ENCODE measurements around the gene ID3. TPM values are rescaled to one million over a fixed set of nuclear protein-coding genes. Genes with fewer than 3 reads are reported as not detected.

The ID3 gene
- total RNA-seq, 1 donor from 2014 or later, result 91.4 TPM

GRCh38 chr1:23593042-23593521 is 33.8 kb upstream of the ID3 start:
- H3K4me1 ChIP-seq (ENCODE audit: insufficient read depth, low read length), result peaks cover 9% of the 10 kb centered on the region
- no peaks in the 10 kb centered on the region for H3K36me3 ChIP-seq (ENCODE audit: insufficient read depth, low read length)
- TF ChIP-seq, protein P1, sequence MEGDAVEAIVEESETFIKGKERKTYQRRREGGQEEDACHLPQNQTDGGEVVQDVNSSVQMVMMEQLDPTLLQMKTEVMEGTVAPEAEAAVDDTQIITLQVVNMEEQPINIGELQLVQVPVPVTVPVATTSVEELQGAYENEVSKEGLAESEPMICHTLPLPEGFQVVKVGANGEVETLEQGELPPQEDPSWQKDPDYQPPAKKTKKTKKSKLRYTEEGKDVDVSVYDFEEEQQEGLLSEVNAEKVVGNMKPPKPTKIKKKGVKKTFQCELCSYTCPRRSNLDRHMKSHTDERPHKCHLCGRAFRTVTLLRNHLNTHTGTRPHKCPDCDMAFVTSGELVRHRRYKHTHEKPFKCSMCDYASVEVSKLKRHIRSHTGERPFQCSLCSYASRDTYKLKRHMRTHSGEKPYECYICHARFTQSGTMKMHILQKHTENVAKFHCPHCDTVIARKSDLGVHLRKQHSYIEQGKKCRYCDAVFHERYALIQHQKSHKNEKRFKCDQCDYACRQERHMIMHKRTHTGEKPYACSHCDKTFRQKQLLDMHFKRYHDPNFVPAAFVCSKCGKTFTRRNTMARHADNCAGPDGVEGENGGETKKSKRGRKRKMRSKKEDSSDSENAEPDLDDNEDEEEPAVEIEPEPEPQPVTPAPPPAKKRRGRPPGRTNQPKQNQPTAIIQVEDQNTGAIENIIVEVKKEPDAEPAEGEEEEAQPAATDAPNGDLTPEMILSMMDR (IDR thresholded peaks at IDR 0.05; ENCODE audit: insufficient read depth, low read depth, low read length), result no peak
- TF ChIP-seq EZH2 (IDR thresholded peaks at IDR 0.05; ENCODE audit: insufficient read depth, low read length), result no peak
- no peak for FAIRE-seq
- H3K4me1 Mint-ChIP-seq (ENCODE audit: low read depth, unreplicated experiment), result peaks cover 28% of the 10 kb centered on the region
- H3K9me3 Mint-ChIP-seq (ENCODE audit: unreplicated experiment), result no peaks in the 10 kb centered on the region
- DNase-seq (ENCODE audit: low read depth), result no peak
- no peak overlapping the region for H3K9ac ChIP-seq (ENCODE audit: low read length)
- H3K27me3 ChIP-seq (ENCODE audit: insufficient read depth, low read length), result no peaks in the 10 kb centered on the region
- H3K79me2 ChIP-seq (ENCODE audit: insufficient read depth, low read length), result no peaks in the 10 kb centered on the region
- no peak overlapping the region for H2AFZ ChIP-seq (ENCODE audit: low read depth, low read length)
- no peaks in the 10 kb centered on the region for H3K36me3 Mint-ChIP-seq (ENCODE audit: low read depth, unreplicated experiment)
- peaks cover 4% of the 10 kb centered on the region for H3K27me3 Mint-ChIP-seq (ENCODE audit: low read depth, unreplicated experiment)
- H4K20me1 ChIP-seq (ENCODE audit: insufficient read depth, low read length), result no peaks in the 10 kb centered on the region
- no peak overlapping the region for H3K4me2 ChIP-seq (ENCODE audit: low read length)
- no peaks in the 10 kb centered on the region for H3K9me3 ChIP-seq (ENCODE audit: insufficient read depth, low read depth, low read length)
- peak overlapping the region; percentile 66 for H3K4me3 Mint-ChIP-seq (ENCODE audit: unreplicated experiment)
- H3K27ac Mint-ChIP-seq (ENCODE audit: unreplicated experiment), result peak overlapping the region; percentile 58
- no peak overlapping the region for H3K27ac ChIP-seq (ENCODE audit: low read depth, low read length)
- no peak overlapping the region for H3K4me3 ChIP-seq (ENCODE audit: insufficient read depth, low read depth, low read length)

GRCh38 chr1:23592209-23592892 is 33.0 kb upstream of the ID3 start:
- peak overlapping the region; percentile 41 for H3K27ac Mint-ChIP-seq (ENCODE audit: unreplicated experiment)
- Histone ChIP-seq H3K27ac (ENCODE audit: low read depth, low read length) (no peak overlapping the region), H3K9ac (ENCODE audit: low read length) (no peak overlapping the region)

More at GRCh38 chr1:23592209-23592892, 33.0 kb upstream of the ID3 start:
- no peak for FAIRE-seq
- H3K36me3 Mint-ChIP-seq (ENCODE audit: low read depth, unreplicated experiment), result no peaks in the 10 kb centered on the region
- Histone ChIP-seq H3K27me3 (ENCODE audit: insufficient read depth, low read length) (no peaks in the 10 kb centered on the region), H3K4me1 (ENCODE audit: insufficient read depth, low read length) (peaks cover 9% of the 10 kb centered on the region), H3K4me2 (ENCODE audit: low read length) (no peak overlapping the region), H4K20me1 (ENCODE audit: insufficient read depth, low read length) (no peaks in the 10 kb centered on the region), H3K4me3 (ENCODE audit: insufficient read depth, low read depth, low read length) (no peak overlapping the region), H3K79me2 (ENCODE audit: insufficient read depth, low read length) (no peaks in the 10 kb centered on the region), H3K36me3 (ENCODE audit: insufficient read depth, low read length) (no peaks in the 10 kb centered on the region), H2AFZ (ENCODE audit: low read depth, low read length) (peak overlapping the region; percentile 46), H3K9me3 (ENCODE audit: insufficient read depth, low read depth, low read length) (no peaks in the 10 kb centered on the region)
- peak overlapping the region; percentile 25 for H3K4me3 Mint-ChIP-seq (ENCODE audit: unreplicated experiment)
- H3K27me3 Mint-ChIP-seq (ENCODE audit: low read depth, unreplicated experiment), result peaks cover 4% of the 10 kb centered on the region
- DNase-seq (ENCODE audit: low read depth), result no peak
- H3K4me1 Mint-ChIP-seq (ENCODE audit: low read depth, unreplicated experiment), result peaks cover 21% of the 10 kb centered on the region
- TF ChIP-seq, protein P1 (IDR thresholded peaks at IDR 0.05; ENCODE audit: insufficient read depth, low read depth, low read length), result no peak
- no peak for TF ChIP-seq EZH2 (IDR thresholded peaks at IDR 0.05; ENCODE audit: insufficient read depth, low read length)
- H3K9me3 Mint-ChIP-seq (ENCODE audit: unreplicated experiment), result no peaks in the 10 kb centered on the region

All from astrocyte (in vitro differentiated cells and primary cell).